ENCODE measurements around the gene RNF26.

RNF26 gene

GRCh38 chr11:119329320-119329719 is 5.0 kb upstream of the RNF26 start:
- no peak overlapping the region for H3K4me3 ChIP-seq (ENCODE audit: low read depth, low read length)
- DNase-seq (ENCODE audit: low read depth) = no peak
- TF ChIP-seq MAX (IDR thresholded peaks at IDR 0.05; ENCODE audit: low read depth, low read length) (no peak), POLR2A (IDR thresholded peaks at IDR 0.05; ENCODE audit: extremely low read depth, insufficient read length) (no peak), MYC (IDR thresholded peaks at IDR 0.05; ENCODE audit: low read depth, low read length) (no peak), CTCF (IDR thresholded peaks at IDR 0.05; ENCODE audit: low read depth, low read length) (no peak)

- TF ChIP-seq CTCF (IDR thresholded peaks at IDR 0.05; ENCODE audit: low read depth, low read length) (no peak), MAX (IDR thresholded peaks at IDR 0.05; ENCODE audit: low read depth, low read length) (no peak), MYC (IDR thresholded peaks at IDR 0.05; ENCODE audit: low read depth, low read length) (no peak), POLR2A (IDR thresholded peaks at IDR 0.05; ENCODE audit: extremely low read depth, insufficient read length) (no peak)
- no peak for DNase-seq (ENCODE audit: low read depth)
- H3K4me3 ChIP-seq (ENCODE audit: low read depth, low read length) = no peak overlapping the region
These were observed 4.1 kb upstream of the RNF26 start for GRCh38 chr11:119330237-119330636.

GRCh38 chr11:119332111-119332765 is 2.1 kb upstream of the RNF26 start:
- no peak for TF ChIP-seq CTCF (IDR thresholded peaks at IDR 0.05; ENCODE audit: low read depth, low read length)
- no peak for TF ChIP-seq MYC (IDR thresholded peaks at IDR 0.05; ENCODE audit: low read depth, low read length)
- TF ChIP-seq MAX (IDR thresholded peaks at IDR 0.05; ENCODE audit: low read depth, low read length) = no peak
- no peak for TF ChIP-seq POLR2A (IDR thresholded peaks at IDR 0.05; ENCODE audit: extremely low read depth, insufficient read length)
- H3K4me3 ChIP-seq (ENCODE audit: low read depth, low read length) = no peak overlapping the region
- no peak for DNase-seq (ENCODE audit: low read depth)

GRCh38 chr11:119335091-119335654 is 846 bp downstream of the RNF26 start:
- TF ChIP-seq MYC (IDR thresholded peaks at IDR 0.05; ENCODE audit: low read depth, low read length) (no peak), MAX (IDR thresholded peaks at IDR 0.05; ENCODE audit: low read depth, low read length) (no peak), POLR2A (IDR thresholded peaks at IDR 0.05; ENCODE audit: extremely low read depth, insufficient read length) (no peak), CTCF (IDR thresholded peaks at IDR 0.05; ENCODE audit: low read depth, low read length) (no peak)
- DNase-seq (ENCODE audit: low read depth) = no peak
- peak overlapping the region; percentile 69 for H3K4me3 ChIP-seq (ENCODE audit: low read depth, low read length)

GRCh38 chr11:119335655-119336543 is 1.6 kb downstream of the RNF26 start:
- TF ChIP-seq CTCF (IDR thresholded peaks at IDR 0.05; ENCODE audit: low read depth, low read length) (no peak), POLR2A (IDR thresholded peaks at IDR 0.05; ENCODE audit: extremely low read depth, insufficient read length) (no peak), MYC (IDR thresholded peaks at IDR 0.05; ENCODE audit: low read depth, low read length) (no peak), MAX (IDR thresholded peaks at IDR 0.05; ENCODE audit: low read depth, low read length) (no peak)
- DNase-seq (ENCODE audit: low read depth) = no peak
- peak overlapping the region; percentile 69 for H3K4me3 ChIP-seq (ENCODE audit: low read depth, low read length)

Measured in NB4 (cell line).